Activated naive CD8-positive, alpha-beta T cell treated with anti-CD3 and anti-CD28 coated beads, Interleukin-2, amount 50 U/mL, for 16 hours (primary cell): Measurements from ENCODE around the gene RALGPS1.
"Not testable (repeated sequence)": the region's sequence is repeated elsewhere in the genome, so short reads cannot be mapped to it uniquely, and the experiment has no call there.

ENCODE experiments used
- DNase-seq: peaks from one replicate; pipeline ENCODE4 v3.0.0-alpha.2; 2020; ENCODE audit warnings: low read depth, low spot score

Gene RALGPS1

DNA sequence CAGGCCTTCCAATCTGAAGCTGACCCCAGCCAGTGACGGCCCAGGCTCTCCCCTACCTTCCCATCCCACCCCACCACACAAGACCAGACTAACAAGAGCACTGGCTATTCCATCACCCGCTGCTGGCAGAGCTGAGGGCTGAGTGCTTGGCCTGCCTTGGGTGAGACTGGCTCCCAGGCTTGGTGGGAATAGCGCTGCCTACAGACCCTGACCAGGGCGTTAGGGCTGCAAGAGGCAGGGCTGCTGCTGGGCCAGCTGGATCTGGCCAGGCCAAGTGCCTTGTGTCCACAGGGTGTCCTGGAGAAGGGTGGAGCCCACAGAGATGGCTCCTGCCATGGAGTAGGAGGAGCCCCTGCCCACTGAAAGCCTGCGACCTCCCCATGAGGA, 239.4 kb downstream of the RALGPS1 start:
- no peak for DNase-seq

GRCh38 chr9:127154390-127155191, 240.0 kb downstream of the RALGPS1 start:
- no peak for DNase-seq

DNA sequence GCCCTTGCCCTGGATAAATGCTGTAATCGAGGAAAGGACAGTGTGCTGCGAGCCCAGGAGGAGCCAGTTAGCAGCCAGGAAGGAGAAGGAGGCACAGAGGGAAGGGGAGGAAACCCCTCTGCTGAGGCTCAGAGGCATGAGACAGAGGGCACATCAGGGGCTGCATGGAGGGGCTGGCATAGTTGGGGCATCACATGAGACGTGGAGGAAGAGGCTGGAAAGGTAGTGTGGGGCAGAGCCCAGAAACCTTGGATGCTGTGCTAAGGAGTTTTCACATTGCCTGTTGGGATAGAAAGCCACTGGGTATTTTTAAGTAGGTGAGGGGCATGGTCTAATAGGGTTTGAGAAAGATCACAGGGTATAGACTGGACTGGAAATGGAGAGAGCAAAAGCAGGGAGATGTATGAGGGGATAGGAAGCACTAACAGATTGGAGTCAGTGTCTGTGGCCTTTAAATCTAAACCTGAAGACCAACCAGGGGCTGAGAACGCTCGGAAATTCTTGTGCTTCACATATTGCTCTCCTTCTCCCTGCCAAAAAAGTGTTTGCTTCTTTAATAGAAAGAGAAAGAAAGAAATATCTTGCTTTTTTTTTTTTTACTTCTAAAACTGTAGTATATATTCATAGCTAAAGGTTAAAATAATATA, 240.9 kb downstream of the RALGPS1 start:
- DNase-seq = no peak

GRCh38 chr9:127158786-127159324, 244.3 kb downstream of the RALGPS1 start:
- no peak for DNase-seq

DNA sequence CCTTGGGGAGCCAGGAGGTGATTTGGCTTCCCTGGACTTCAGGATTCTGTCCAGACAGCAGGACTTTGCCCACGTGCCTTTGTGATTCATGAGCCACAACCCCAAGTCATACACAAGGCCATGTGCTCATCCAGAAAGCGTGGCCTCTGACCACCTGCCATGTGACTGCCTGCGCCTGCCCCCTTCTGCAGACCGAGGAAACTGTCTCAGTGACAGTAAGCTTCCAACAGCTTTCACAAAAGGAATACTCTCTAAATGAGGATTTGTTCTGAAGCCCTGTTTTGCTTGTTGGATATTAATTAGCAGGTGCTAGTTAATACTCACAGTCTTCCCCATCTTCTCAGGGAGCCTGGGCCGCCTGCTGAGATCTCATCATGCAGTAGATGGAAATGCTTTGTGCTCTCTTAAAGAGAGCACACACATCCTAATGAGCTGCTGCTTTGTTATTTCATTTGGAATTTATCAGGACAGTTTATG, 244.8 kb downstream of the RALGPS1 start:
- DNase-seq = no peak

- DNase-seq = no peak
Observed at GRCh38 chr9:127159949-127160610, 245.5 kb downstream of the RALGPS1 start.

DNA sequence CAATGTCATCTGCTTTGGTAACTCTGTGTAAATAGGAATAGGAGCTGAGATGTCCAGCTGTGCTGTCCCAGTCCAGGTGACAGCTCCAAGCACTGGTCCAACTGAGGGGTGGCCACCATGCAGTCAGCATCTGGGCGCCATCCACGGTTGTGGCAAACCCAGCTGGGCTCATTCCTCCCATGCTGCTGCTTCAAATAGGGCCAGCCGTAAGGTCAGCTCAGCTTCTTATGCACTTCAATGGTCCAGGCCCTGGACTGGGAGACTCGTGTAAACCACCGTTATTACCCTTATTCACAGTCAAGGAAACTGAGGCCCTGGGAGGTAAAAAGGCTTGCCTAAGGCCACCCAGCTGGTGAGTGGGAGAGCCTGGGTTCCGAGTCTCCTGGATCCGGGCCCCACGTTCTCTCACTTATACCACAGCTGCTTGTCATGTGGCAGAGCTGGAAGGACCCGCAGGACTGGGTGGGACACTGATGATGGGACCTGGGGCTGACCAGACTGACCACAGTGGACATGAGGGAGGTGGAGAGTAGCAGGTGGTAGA, 246.6 kb downstream of the RALGPS1 start:
- DNase-seq = no peak

- no peak for DNase-seq
Observed at GRCh38 chr9:127162046-127162863, 247.7 kb downstream of the RALGPS1 start.

- no peak for DNase-seq
Observed at GRCh38 chr9:127162864-127163365, 248.3 kb downstream of the RALGPS1 start.

DNA sequence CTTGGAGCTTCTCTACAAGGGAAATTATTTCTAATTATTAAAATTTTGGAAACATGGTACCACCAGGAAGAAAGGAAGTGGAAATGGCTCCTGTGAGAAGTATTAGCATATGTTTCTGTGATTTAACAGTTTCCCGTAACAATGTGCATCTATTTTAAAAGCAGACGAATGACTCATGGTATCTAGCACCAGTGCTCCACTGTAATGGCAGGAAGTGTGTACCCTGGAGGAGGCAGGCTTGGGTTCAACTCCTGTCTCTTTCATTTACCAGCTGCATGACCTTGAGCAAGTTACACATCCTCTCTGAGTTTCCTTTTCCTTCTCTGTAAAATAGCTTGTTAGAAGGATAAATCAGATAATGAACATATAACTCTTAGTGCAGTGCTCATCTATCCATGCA, 248.8 kb downstream of the RALGPS1 start:
- DNase-seq = no peak

DNA sequence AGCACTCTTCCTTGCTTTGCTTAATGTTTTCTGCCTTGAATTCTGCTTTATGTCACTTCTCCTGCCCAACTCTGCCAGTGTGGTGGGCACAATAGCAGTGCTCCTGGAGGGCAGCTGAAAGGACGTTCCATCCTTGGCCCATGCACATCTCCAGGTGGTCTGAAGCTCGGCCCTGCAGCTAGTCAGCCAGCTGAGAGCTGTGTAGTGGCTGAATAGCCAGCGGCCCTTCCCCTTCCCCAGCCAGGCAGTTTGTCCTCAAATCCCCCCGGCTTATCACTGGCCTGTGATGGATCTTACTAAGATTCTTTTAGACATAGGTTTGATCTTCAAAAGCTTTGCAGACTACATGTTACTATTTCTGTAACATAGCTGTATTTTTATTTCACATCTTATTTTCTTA, 250.5 kb downstream of the RALGPS1 start:
- DNase-seq = no peak

GRCh38 chr9:127166111-127166510, 251.5 kb downstream of the RALGPS1 start:
- DNase-seq = no peak

- no peak for DNase-seq
Observed at GRCh38 chr9:127166651-127167524, 252.3 kb downstream of the RALGPS1 start.

DNA sequence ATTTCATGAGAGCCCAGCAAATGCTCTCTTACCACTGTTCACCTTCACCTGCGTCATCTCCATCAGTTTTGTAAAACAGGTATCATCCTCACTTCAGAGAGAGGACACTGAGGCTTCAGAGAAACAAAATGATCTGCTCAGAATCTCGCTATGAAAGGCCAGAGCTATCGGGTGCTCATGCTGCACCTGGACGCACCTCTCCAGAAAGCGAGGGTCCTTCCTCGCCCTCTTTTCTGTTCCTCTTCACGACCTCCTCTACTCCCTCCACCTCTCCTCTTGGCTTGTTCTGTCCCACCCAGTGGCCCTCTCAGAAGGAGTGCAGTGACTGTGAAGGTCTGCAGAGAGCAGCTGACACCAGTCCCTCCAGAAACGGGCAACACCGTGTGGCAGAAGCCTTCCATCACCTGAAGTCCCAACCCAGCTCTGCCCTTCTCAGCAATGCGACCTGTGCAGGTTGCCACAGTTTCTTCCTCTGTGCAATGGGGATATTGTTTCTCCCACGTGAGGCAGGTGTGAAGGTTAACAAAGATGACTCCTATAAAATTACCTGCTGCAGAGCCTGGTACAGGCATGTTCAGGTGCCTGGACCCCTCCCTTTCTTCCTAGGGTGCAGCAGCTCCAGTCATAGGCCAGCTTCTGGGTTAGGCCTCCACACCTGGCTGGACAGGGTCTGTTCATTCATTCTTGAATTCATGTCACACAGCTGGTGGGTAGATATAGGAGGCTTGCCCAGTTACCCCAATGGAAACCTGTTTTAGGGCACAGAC, 253.2 kb downstream of the RALGPS1 start:
- no peak for DNase-seq

DNA sequence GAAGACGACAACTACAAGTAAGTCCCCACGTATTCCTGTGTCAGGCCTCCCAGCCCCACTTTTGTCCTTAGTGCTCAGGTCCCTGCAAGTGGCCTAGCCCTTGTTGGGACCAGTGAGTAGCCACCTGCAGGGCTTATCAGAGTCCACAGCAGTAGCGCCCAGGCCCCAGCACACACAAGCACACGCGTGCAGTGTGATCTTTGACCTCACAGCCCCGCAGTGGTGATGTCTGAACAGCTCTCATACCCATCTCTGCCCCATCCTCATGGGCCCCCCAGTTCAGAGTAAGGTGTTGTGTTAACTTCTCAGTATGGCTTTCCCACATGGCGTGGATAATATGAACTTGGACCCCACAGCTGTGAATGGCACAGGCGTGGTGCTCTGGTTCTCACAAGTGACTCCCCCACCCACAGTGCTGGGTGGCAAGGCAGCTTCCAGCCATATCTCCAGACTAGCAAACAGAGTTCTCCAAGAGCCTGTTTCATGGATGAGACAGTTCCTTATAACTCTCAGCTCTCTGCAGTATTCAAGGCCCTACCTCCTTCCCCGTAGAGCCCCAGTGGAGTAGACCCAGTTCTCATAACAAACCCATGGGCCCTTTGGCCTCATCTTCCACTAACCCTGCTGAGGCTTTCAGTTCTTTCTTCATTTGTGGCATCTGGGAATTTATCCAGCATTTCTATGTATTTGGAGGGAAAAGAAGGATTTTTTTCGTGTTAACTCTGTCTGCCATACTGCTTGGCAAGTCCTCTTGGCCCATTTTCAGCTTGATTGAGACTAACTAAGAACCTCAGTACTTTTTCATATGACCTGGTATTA, 254.4 kb downstream of the RALGPS1 start:
- no peak for DNase-seq

DNA sequence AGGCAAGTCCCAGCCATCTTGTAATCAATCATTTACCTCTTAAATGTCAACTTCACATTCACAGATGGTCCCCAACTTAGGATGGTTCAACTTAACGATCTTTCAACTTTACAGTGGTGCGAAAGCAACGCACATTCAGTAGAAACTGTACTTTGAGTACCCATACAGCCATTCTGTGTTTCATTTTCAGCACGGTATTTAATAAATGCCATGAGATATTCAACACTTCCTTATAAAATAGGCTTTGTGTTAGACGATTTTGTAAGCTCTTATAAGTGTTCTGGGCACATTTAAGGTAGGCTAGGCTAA, 254.9 kb downstream of the RALGPS1 start:
- DNase-seq = no peak

DNA sequence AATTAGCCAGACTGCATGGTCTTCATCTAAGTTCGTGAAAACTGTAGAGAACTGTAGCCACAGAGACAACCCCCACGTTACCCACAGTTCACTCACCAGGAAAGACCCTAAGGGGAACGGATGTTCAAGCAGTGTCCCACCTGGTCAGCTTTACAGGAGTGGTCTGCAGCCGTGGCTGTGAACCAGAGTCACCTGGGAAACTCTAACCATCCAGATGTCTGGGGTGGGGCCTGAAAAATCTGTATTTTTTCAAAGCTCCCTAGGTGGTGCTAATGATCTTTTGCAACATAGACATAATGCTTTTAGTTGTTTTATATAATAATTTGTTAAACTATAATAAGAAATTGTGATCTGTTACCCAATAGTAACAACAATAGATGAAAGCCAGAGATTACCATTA, 255.5 kb downstream of the RALGPS1 start:
- DNase-seq = no peak

GRCh38 chr9:127170652-127171051, 256.1 kb downstream of the RALGPS1 start:
- no peak for DNase-seq

- DNase-seq = not testable (repeated sequence)
Observed at GRCh38 chr9:127171348-127171747, 256.8 kb downstream of the RALGPS1 start.
